Suprapubic skin (tissue), 4 donors: Measurements from ENCODE around the gene RUNX1. TPM values are rescaled to one million over a fixed set of nuclear protein-coding genes. Genes with fewer than 3 reads are reported as not detected.

Experiments
- DNase-seq, 2 donors: peaks; one replicate each; pipeline ENCODE4 v3.0.0-alpha.2; 2019; ENCODE audit warnings: low spot score in 2 of 2
- H3K27ac ChIP-seq: fragments of 200-600 bp; sonication (generic); one replicate; pipeline ENCODE4 v1.5.1; 2019
- H3K27me3 ChIP-seq: fragments of 200-600 bp; sonication (generic); one replicate; pipeline ENCODE4 v1.5.1; 2019
- H3K36me3 ChIP-seq: fragments of 200-600 bp; sonication (generic); one replicate; pipeline ENCODE4 v1.5.1; 2019
- H3K4me1 ChIP-seq: fragments of 200-600 bp; sonication (generic); one replicate; pipeline ENCODE4 v1.5.1; 2019
- H3K4me3 ChIP-seq: fragments of 200-600 bp; sonication (generic); one replicate; pipeline ENCODE4 v1.5.1; 2019; ENCODE audit warnings: mild to moderate bottlenecking
- H3K9me3 ChIP-seq: fragments of 200-600 bp; sonication (generic); one replicate; pipeline ENCODE4 v1.5.1; 2019
- EP300 ChIP-seq: sonication (generic); formaldehyde crosslinking; IDR thresholded peaks from one replicate; pipeline ENCODE4 v1.6.1; 2017; ENCODE audit warnings: antibody characterized with exemption
- POLR2A ChIP-seq, 2 donors: fragments of 450-650 bp; IDR thresholded peaks; one replicate each; pipeline ENCODE4 v1.6.1; 2017; ENCODE audit warnings: antibody characterized with exemption in 2 of 2, mild to moderate bottlenecking in 2 of 2, moderate library complexity in 2 of 2
- POLR2AphosphoS5 ChIP-seq, 3 donors: sonication (generic); formaldehyde crosslinking; IDR thresholded peaks; one replicate each; pipeline ENCODE4 v1.6.1; 2017; ENCODE audit warnings: antibody characterized with exemption in 3 of 3
- WGBS: methylation state at CpG from one replicate; pipeline ENCODE4 v1.1.5; 2018; 5-methylcytosine and 5-hydroxymethylcytosine counted together
- total RNA-seq, 4 donors: library from RNA; depleted of rRNA; stranded (reverse); fragments of >200 nt; gene quantifications; one replicate each; pipeline ENCODE4 v1.1.0, GENCODE V29; 2016
- TF ChIP-seq, protein P1 (sequence below), 2 donors: fragments of 200-600 bp in 1 of 2; fragments of 450-650 bp in 1 of 2; sonication (generic) in 1 of 2; IDR thresholded peaks; one replicate each; pipeline ENCODE4 v1.5.1; 2016 to 2019; ENCODE audit warnings: antibody characterized with exemption in 2 of 2, mild to moderate bottlenecking in 1 of 2, moderate library complexity in 1 of 2

The RUNX1 gene
- total RNA-seq, 4 donors from 2014 or later = 15.4 to 26.7 (median 20.5) TPM

DNA sequence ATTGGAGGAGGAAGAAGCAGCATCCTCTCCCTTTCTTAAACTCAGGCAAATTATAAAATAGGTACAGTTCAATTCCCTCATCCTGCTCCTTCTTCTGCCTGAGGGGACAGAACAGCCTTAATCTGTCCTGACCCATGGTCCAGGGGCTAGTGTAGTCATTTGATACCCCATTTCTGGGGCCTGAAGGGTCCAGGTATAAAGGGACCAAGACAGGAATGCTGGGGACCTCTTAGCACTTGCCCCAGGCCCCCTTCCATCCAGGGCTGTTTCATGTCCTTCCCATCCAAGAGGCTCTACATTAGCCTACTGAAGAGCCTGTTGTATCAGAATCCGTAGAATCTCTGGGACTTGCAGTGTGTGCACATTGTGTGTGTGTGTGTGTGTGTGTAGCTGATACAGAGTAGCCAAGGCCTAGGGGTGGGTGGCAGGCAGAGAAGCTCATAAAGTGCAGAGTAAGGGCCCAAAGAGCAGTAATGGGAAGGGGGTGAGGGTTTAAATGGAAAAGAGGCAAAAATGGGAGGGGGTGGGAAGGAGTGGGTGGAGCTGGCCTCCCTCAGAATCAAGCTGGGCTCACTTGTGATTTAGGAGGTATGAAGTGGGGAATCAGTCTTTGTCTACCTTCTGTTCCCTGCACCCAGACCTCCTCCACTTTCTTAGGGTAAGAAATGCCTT lies 32.4 kb downstream of the RUNX1 start:
- TF ChIP-seq EP300 (no peak), POLR2AphosphoS5 (IDR thresholded peaks at IDR 0.05) (no peak), POLR2A (IDR thresholded peaks at IDR 0.05) (no peak)
- TF ChIP-seq, protein P1, sequence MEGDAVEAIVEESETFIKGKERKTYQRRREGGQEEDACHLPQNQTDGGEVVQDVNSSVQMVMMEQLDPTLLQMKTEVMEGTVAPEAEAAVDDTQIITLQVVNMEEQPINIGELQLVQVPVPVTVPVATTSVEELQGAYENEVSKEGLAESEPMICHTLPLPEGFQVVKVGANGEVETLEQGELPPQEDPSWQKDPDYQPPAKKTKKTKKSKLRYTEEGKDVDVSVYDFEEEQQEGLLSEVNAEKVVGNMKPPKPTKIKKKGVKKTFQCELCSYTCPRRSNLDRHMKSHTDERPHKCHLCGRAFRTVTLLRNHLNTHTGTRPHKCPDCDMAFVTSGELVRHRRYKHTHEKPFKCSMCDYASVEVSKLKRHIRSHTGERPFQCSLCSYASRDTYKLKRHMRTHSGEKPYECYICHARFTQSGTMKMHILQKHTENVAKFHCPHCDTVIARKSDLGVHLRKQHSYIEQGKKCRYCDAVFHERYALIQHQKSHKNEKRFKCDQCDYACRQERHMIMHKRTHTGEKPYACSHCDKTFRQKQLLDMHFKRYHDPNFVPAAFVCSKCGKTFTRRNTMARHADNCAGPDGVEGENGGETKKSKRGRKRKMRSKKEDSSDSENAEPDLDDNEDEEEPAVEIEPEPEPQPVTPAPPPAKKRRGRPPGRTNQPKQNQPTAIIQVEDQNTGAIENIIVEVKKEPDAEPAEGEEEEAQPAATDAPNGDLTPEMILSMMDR (IDR thresholded peaks at IDR 0.05) = no peak
- H3K27me3 ChIP-seq = no peaks in the 10 kb centered on the region
- no peak overlapping the region for H3K27ac ChIP-seq
- 83% methylated on average over 1 of the region's 1 CpG for WGBS
- no peaks in the 10 kb centered on the region for H3K9me3 ChIP-seq
- DNase-seq = no peak
- no peak overlapping the region for H3K4me3 ChIP-seq
- no peaks in the 10 kb centered on the region for H3K4me1 ChIP-seq
- no peaks in the 10 kb centered on the region for H3K36me3 ChIP-seq

- no peak overlapping the region for H3K4me3 ChIP-seq
- H3K27me3 ChIP-seq = no peaks in the 10 kb centered on the region
- H3K9me3 ChIP-seq = no peaks in the 10 kb centered on the region
- no peaks in the 10 kb centered on the region for H3K4me1 ChIP-seq
- H3K36me3 ChIP-seq = no peaks in the 10 kb centered on the region
- TF ChIP-seq, protein P1 (IDR thresholded peaks at IDR 0.05) = no peak
- no peak for TF ChIP-seq POLR2A (IDR thresholded peaks at IDR 0.05)
- no peak for TF ChIP-seq EP300
- no peak for TF ChIP-seq POLR2AphosphoS5 (IDR thresholded peaks at IDR 0.05)
- no peak for DNase-seq
- WGBS = 97% methylated on average over 4 of the region's 4 CpGs
- H3K27ac ChIP-seq = no peak overlapping the region
Measured at GRCh38 chr21:35016071-35016470, 33.0 kb downstream of the RUNX1 start.

- TF ChIP-seq POLR2A (IDR thresholded peaks at IDR 0.05) (no peak), POLR2AphosphoS5 (IDR thresholded peaks at IDR 0.05) (no peak), EP300 (no peak)
- TF ChIP-seq, protein P1 (IDR thresholded peaks at IDR 0.05) = no peak
- Histone ChIP-seq H3K4me3 (no peak overlapping the region), H3K27ac (no peak overlapping the region), H3K4me1 (no peaks in the 10 kb centered on the region), H3K9me3 (no peaks in the 10 kb centered on the region), H3K27me3 (no peaks in the 10 kb centered on the region), H3K36me3 (no peaks in the 10 kb centered on the region)
- no peak for DNase-seq
- WGBS = 94% methylated on average over 5 of the region's 5 CpGs
Measured at GRCh38 chr21:35015435-35016024, 33.6 kb downstream of the RUNX1 start.

DNA sequence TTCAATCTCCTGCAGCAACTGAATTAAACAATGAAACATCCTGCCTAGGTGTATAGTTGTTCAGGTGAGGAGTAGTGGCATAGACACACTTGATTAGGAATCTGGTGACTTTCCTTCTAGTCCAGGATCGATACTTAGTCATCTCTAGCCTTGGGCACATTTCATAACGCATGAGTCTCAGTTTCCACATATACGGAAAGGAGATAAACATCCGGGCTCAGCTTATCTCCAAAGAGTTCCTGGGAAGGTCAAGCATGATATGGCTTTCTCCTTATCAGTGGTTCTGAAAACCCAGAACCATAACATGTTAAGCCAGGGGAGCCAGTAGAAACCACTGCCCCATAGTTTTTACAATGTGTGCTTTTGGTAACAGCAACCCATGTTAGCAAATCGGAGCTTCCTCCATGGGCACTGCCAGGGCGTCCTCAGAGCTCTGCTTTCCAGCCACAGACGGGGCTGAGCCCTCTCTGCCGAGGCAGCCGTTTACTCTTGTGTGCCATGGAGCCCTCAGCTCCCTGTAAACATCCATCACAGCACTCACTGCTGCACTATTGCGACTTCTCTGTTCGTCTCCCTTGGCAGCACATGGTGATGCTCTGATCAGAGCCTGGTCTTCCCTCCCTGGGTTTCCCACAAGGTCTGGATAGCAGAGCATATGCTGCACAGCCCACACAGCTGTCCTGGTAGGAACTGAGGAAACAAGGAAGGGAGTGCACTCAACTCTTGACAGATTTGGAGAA lies 34.6 kb downstream of the RUNX1 start:
- WGBS = 65% methylated on average over 11 of the region's 11 CpGs
- TF ChIP-seq EP300 = no peak
- TF ChIP-seq POLR2A (IDR thresholded peaks at IDR 0.05) = no peak
- no peak for TF ChIP-seq POLR2AphosphoS5 (IDR thresholded peaks at IDR 0.05)
- TF ChIP-seq, protein P1 (IDR thresholded peaks at IDR 0.05) = no peak
- Histone ChIP-seq H3K36me3 (no peaks in the 10 kb centered on the region), H3K4me3 (no peak overlapping the region), H3K27ac (no peak overlapping the region), H3K9me3 (no peaks in the 10 kb centered on the region), H3K4me1 (no peaks in the 10 kb centered on the region), H3K27me3 (no peaks in the 10 kb centered on the region)
- DNase-seq = no peak

DNA sequence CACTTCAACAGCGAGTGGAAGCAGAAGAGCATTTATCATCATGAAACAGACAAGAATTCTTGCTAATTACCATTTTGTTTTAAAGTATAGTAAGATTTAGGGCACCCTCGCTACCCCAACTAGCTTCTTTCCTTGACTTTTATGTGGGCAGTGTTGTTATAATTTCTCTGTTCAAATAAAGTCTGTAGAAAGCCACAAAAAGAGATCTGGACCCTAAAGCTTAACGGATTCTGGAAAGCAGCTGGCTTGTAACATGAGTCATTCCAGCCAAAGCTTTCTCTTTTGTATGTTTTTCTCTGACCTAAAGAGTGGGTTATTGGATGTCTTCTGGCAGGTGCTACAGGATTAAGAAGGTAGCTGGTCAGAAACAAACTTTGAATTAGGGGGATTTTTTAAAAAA lies 37.4 kb downstream of the RUNX1 start:
- no peak overlapping the region for H3K27ac ChIP-seq
- H3K4me3 ChIP-seq = no peak overlapping the region
- no peaks in the 10 kb centered on the region for H3K9me3 ChIP-seq
- H3K4me1 ChIP-seq = no peaks in the 10 kb centered on the region
- DNase-seq = no peak
- no peaks in the 10 kb centered on the region for H3K27me3 ChIP-seq
- 46% methylated on average over 3 of the region's 3 CpGs for WGBS
- no peak for TF ChIP-seq POLR2A (IDR thresholded peaks at IDR 0.05)
- no peak for TF ChIP-seq EP300
- no peak for TF ChIP-seq POLR2AphosphoS5 (IDR thresholded peaks at IDR 0.05)
- TF ChIP-seq, protein P1 (IDR thresholded peaks at IDR 0.05) = no peak
- no peaks in the 10 kb centered on the region for H3K36me3 ChIP-seq
